Bronchial epithelial cell (primary cell): ENCODE data around the gene CAPN8. TPM values are rescaled to one million over a fixed set of nuclear protein-coding genes. Genes with fewer than 3 reads are reported as not detected.

Experiments used
- DNase-seq: peaks from one replicate; pipeline ENCODE4 v3.0.0-alpha.2; 2010; ENCODE audit warnings: low read depth
- FAIRE-seq: peaks from 2 replicates; lab custom pipeline; 2011; peaks lifted over from hg19 to GRCh38; lab: Jason Lieb, UNC
- H3K27me3 ChIP-seq: 2 replicates; pipeline ENCODE4 v1.5.1; 2011; ENCODE audit warnings: low read length; ENCODE audit not compliant: control insufficient read depth, insufficient read depth
- H3K36me3 ChIP-seq: 2 replicates; pipeline ENCODE4 v1.5.1; 2011; ENCODE audit warnings: low read length; ENCODE audit not compliant: control insufficient read depth, insufficient read depth
- H3K4me3 ChIP-seq: 2 replicates; pipeline ENCODE4 v1.5.1; 2011; ENCODE audit warnings: mild to moderate bottlenecking, low read depth, low read length, control low read depth
- total RNA-seq: library from RNA; depleted of rRNA; stranded (reverse); fragments of >200 nt; gene quantifications from 2 replicates; pipeline ENCODE4 v1.2.1, GENCODE V29; 2014
- TF ChIP-seq, protein P1 (sequence below): IDR thresholded peaks from 2 replicates; pipeline ENCODE4 v1.5.1; 2011; ENCODE audit warnings: mild to moderate bottlenecking, moderate library complexity, low read length, control low read depth, inconsistent platforms; ENCODE audit not compliant: insufficient read depth, severe bottlenecking

CAPN8 gene
- total RNA-seq, 1 donor from 2014 or later: under 0.01 TPM

DNA sequence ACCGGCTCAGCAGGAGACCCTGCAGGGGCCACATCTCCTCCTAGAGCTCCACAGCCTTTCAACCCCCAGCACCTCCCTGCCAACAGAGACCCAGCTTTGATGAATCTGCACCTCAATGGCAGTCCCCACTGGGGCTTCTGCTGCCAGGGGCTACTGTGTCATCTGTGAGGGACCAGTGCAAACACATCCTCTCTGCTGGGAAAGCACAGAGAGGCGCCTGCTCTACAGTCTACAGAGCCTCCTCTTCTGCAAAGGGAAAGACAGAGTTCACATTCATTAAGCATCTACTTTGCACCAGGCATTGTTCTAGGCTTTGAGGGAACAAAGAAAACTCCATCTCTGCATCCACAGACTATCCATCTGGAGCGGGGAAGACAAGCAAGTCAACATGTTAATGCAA is 125.8 kb downstream of the CAPN8 start:
- Histone ChIP-seq H3K4me3 (no peak overlapping the region), H3K27me3 (no peaks in the 10 kb centered on the region), H3K36me3 (no peaks in the 10 kb centered on the region)
- FAIRE-seq (no peak), DNase-seq (no peak)
- TF ChIP-seq, protein P1, sequence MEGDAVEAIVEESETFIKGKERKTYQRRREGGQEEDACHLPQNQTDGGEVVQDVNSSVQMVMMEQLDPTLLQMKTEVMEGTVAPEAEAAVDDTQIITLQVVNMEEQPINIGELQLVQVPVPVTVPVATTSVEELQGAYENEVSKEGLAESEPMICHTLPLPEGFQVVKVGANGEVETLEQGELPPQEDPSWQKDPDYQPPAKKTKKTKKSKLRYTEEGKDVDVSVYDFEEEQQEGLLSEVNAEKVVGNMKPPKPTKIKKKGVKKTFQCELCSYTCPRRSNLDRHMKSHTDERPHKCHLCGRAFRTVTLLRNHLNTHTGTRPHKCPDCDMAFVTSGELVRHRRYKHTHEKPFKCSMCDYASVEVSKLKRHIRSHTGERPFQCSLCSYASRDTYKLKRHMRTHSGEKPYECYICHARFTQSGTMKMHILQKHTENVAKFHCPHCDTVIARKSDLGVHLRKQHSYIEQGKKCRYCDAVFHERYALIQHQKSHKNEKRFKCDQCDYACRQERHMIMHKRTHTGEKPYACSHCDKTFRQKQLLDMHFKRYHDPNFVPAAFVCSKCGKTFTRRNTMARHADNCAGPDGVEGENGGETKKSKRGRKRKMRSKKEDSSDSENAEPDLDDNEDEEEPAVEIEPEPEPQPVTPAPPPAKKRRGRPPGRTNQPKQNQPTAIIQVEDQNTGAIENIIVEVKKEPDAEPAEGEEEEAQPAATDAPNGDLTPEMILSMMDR: no peak

DNA sequence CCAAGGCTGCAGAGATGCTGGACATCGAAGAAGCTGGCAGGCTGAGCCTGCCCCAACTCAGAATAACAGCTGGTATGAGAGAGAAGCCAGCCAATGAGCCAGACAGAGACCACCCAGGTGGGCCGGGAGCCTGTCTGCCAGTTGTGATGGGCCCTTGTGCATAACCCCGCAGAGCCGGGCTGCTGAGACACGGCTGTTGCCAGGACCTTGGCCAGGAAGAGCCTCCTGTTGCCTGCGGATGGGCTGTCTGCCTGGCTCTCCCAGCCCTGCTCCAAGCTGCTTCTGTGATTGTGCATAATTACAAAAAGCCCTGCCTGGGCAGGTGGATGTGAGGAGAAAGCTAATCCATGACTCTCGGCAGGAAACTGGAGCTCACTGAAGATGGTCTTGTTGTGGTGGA is 126.5 kb downstream of the CAPN8 start:
- Histone ChIP-seq H3K27me3 (no peaks in the 10 kb centered on the region), H3K4me3 (no peak overlapping the region), H3K36me3 (no peaks in the 10 kb centered on the region)
- FAIRE-seq (no peak), DNase-seq (no peak)
- TF ChIP-seq, protein P1: no peak

DNA sequence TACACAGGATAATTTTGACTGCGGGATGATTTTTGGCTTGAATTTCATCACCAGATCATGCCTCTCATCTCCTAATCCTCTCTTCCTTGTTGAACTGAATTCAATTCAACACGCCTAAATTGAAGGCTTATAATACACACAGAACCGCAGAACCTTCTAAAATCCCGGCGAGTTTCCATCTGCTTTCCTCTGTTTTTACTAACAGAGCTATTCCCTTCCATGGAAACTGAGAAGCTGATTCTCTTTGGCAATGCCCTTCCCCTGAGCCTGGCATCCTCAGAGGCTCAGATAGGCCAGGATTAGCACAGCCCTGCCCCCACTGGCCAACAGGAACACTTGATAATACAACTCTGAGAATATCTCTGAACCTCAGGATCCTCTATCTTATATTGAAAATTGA is 130.2 kb downstream of the CAPN8 start:
- no peaks in the 10 kb centered on the region for H3K27me3 ChIP-seq
- no peak for FAIRE-seq
- TF ChIP-seq, protein P1: no peak
- H3K4me3 ChIP-seq: no peak overlapping the region
- no peak for DNase-seq
- no peaks in the 10 kb centered on the region for H3K36me3 ChIP-seq

DNA sequence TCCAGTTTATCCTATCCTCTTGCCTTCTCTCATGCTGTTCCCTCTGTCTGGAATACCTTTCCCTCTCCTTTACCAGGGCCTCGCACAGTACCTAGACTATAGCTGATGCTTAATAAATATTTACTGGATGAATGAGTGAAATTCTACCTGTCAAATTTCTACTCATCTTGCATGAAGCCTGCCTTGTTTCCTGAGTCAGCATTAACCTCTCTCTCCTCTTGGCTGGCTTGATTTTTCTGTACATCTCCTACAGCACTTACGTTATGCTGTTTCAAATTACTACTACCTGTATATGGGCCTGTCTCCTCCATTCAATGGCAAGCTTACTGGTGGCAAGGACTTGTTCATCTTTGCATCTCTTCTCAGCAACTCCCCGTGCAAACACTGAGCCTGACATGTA is 130.8 kb downstream of the CAPN8 start:
- Histone ChIP-seq H3K4me3 (no peak overlapping the region), H3K36me3 (no peaks in the 10 kb centered on the region), H3K27me3 (no peaks in the 10 kb centered on the region)
- FAIRE-seq (no peak), DNase-seq (no peak)
- TF ChIP-seq, protein P1: no peak

DNA sequence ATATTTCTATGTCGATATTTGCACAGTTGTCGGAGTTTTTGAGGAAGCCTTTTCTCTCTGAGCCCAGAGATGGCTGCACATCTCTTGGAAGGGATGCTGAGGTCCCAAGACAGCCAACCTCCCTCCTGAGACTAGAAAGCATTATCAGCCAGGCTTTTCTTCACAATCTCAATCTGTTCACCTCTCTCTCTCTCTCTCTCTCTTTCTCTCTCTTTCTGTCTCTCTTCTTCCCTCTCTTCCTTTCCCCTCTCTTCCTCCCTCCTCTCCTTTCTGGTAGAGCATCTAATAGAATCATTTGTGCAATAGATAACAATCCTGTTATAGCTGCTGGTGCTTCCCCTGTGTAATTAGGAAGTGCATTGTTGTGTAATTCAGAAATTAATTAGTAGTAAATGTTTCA is 131.8 kb downstream of the CAPN8 start:
- H3K4me3 ChIP-seq: no peak overlapping the region
- DNase-seq (no peak), FAIRE-seq (no peak)
- H3K27me3 ChIP-seq: no peaks in the 10 kb centered on the region
- H3K36me3 ChIP-seq: no peaks in the 10 kb centered on the region
- TF ChIP-seq, protein P1: no peak

DNA sequence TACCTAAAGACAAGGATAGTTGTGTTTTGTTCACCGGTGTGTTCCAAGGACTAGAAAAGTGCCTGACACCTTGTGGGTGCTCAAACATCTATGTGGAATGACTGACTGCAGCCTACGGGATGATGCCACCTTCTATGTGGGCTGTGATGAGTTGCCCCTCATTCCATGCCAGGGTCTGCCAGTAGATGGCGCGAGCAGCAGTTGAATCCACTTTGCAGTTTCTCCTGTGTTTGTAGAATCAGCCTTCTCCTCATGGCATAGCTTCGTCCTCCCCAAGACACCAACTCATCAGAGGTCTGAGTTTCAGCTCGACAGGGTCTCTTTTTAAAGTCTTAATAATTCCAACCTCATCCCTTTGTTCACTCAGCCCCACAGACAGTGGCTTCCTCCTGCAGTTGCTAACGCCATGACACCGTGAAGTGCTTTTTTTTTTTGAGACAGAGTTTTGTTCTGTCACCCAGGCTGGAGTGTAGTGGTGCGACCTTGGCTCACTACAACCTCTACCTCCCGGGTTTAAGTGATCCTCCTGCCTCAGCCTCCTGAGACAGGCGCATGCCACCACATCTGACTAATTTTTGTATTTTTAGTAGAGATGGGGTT is 133.7 kb downstream of the CAPN8 start:
- TF ChIP-seq, protein P1: peak; percentile 87
- Histone ChIP-seq H3K36me3 (no peaks in the 10 kb centered on the region), H3K27me3 (no peaks in the 10 kb centered on the region), H3K4me3 (no peak overlapping the region)
- peak; percentile 93 for FAIRE-seq
- DNase-seq: peak; percentile 47
